Gastrocnemius medialis (tissue), 4 donors: Measurements from ENCODE around the gene ITPRIP. TPM values are rescaled to one million over a fixed set of nuclear protein-coding genes. Genes with fewer than 3 reads are reported as not detected.

ENCODE experiments used
- ATAC-seq, 2 donors: fragments of 150-250 bp; one replicate each; pipeline ENCODE4 v1.9.1; 2016
- DNase-seq, 2 donors: peaks; one replicate each; pipeline ENCODE4 v3.0.0-alpha.2; 2019
- H3K27ac ChIP-seq, 4 donors: fragments of 200-600 bp; sonication (generic); 1 replicate in 1 of 4; 2 replicates in 3 of 4; pipeline ENCODE4 v1.5.1; 2016 to 2018; ENCODE audit warnings: mild to moderate bottlenecking in 2 of 4, moderate library complexity in 1 of 4
- H3K27me3 ChIP-seq, 3 donors: fragments of 200-600 bp; sonication (generic) in 2 of 3; 1 replicate in 1 of 3; 2 replicates in 2 of 3; pipeline versions ENCODE4 v1.5.1 to v1.6.0; 2016 to 2019; ENCODE audit warnings: mild to moderate bottlenecking in 1 of 3, moderate library complexity in 1 of 3
- H3K36me3 ChIP-seq, 2 donors: fragments of 200-600 bp; sonication (generic) in 1 of 2; one replicate each; pipeline ENCODE4 v1.5.1; 2017 to 2018
- H3K4me1 ChIP-seq, 2 donors: fragments of 200-600 bp; sonication (generic) in 1 of 2; one replicate each; pipeline ENCODE4 v1.5.1; 2016 to 2017; ENCODE audit warnings: mild to moderate bottlenecking in 2 of 2
- H3K4me3 ChIP-seq, 4 donors: fragments of 200-600 bp; sonication (generic) in 3 of 4; 1 replicate in 1 of 4; 2 replicates in 3 of 4; pipeline ENCODE4 v1.5.1; 2016 to 2019; ENCODE audit warnings: mild to moderate bottlenecking in 2 of 4
- H3K9me3 ChIP-seq, 3 donors: fragments of 200-600 bp; sonication (generic) in 2 of 3; 1 replicate in 1 of 3; 2 replicates in 2 of 3; pipeline ENCODE4 v1.5.1; 2016 to 2019
- POLR2A ChIP-seq, 2 donors: fragments of 450-650 bp; IDR thresholded peaks; one replicate each; pipeline ENCODE4 v1.6.1; 2017; ENCODE audit warnings: antibody characterized with exemption in 2 of 2, mild to moderate bottlenecking in 2 of 2, moderate library complexity in 2 of 2
- in situ Hi-C, 4 donors: fragments of 200-750 bp; cut with MboI; loops; one replicate each; pipeline versions ENCODE4 v1.15.0 to v1.8.0; 2017; ENCODE audit warnings: low sequenced_read_pairs in 4 of 4
- intact Hi-C: fragments of 100-400 bp; cut with DNase I; formaldehyde crosslinking; loops from one replicate; pipeline ENCODE4 v1.15.1; 2023; ENCODE audit warnings: low total_unique reads
- total RNA-seq, 4 donors: library from RNA; depleted of rRNA; stranded (reverse); fragments of >200 nt; gene quantifications; one replicate each; pipeline versions ENCODE4 v1.1.0 to v1.2.3, GENCODE V29; 2016
- TF ChIP-seq, protein P1 (sequence below), 5 experiments: fragments of 450-650 bp in 3 of 5; fragments of 200-600 bp in 2 of 5; sonication (generic) in 2 of 5; IDR thresholded peaks in 4 of 5; conservative IDR thresholded peaks in 1 of 5; 1 replicate in 4 of 5; 2 replicates in 1 of 5; pipeline ENCODE4 v1.5.1; 2016 to 2019; ENCODE audit warnings: antibody characterized with exemption in 5 of 5, mild to moderate bottlenecking in 3 of 5, moderate library complexity in 3 of 5

The ITPRIP gene
- total RNA-seq, 4 donors from 2014 or later, result 5.0 to 19.9 (median 7.9) TPM

- intact Hi-C loops (loop anchor here (1.0 kb wide), 1 partner anchor 37 kb away; the partner anchor contains the start of gene CFAP43), in situ Hi-C loops (no loop called here)
- H3K27ac ChIP-seq, result peak within 1 kb of the TSS; percentile 87 to 93 (median 89)
- H3K36me3 ChIP-seq, result peaks cover 0 to 42% of the 10 kb centered on the region in 2 donors
- H3K27me3 ChIP-seq, result no peaks in the 10 kb centered on the region
- TF ChIP-seq, protein P1, sequence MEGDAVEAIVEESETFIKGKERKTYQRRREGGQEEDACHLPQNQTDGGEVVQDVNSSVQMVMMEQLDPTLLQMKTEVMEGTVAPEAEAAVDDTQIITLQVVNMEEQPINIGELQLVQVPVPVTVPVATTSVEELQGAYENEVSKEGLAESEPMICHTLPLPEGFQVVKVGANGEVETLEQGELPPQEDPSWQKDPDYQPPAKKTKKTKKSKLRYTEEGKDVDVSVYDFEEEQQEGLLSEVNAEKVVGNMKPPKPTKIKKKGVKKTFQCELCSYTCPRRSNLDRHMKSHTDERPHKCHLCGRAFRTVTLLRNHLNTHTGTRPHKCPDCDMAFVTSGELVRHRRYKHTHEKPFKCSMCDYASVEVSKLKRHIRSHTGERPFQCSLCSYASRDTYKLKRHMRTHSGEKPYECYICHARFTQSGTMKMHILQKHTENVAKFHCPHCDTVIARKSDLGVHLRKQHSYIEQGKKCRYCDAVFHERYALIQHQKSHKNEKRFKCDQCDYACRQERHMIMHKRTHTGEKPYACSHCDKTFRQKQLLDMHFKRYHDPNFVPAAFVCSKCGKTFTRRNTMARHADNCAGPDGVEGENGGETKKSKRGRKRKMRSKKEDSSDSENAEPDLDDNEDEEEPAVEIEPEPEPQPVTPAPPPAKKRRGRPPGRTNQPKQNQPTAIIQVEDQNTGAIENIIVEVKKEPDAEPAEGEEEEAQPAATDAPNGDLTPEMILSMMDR (IDR thresholded peaks at IDR 0.05 in 4 of 5, conservative IDR thresholded peaks at IDR 0.05 in 1 of 5), result no peak
- TF ChIP-seq POLR2A (IDR thresholded peaks at IDR 0.05), result peak; percentile 63 to 81
- H3K4me3 ChIP-seq, result peak within 1 kb of the TSS; percentile 76 to 100 (median 86)
- no peaks in the 10 kb centered on the region for H3K9me3 ChIP-seq
- H3K4me1 ChIP-seq, result peaks cover 8 to 11% of the 10 kb centered on the region in 2 donors
- peak; percentile 99 to 100 for DNase-seq
- peak; percentile 99 for ATAC-seq
Observed at GRCh38 chr10:104268713-104269645, 69.3 kb downstream of the ITPRIP start, which contains the start of gene GSTO2. Gene GSTO2 (plus strand): TSS chr10:104269184. CDS start chr10:104274916, 5,732 bp downstream.

DNA sequence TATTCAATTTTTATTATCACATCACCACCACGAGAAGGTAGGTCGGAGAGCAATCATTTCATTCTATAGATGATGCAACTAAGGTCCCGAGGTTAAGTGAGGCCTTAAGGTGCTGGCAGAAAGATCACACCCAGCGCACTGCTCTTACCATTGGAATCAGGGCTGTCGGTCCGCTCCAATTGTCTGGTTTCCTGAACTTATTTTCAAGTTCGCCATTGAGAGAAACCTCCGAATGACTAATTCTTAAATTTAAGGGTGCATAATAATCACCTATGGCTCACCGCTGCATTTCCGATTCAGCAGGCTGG is 69.9 kb downstream of the ITPRIP start:
- Histone ChIP-seq H3K4me3 (peak overlapping the region; percentile 76 to 100 (median 86)), H3K36me3 (peaks cover 0 to 46% of the 10 kb centered on the region in 2 donors), H3K9me3 (no peaks in the 10 kb centered on the region), H3K4me1 (peaks cover 8 to 11% of the 10 kb centered on the region in 2 donors), H3K27me3 (no peaks in the 10 kb centered on the region), H3K27ac (peak overlapping the region; percentile 87 to 93 (median 89))
- ATAC-seq, result peak in 1 of 2 donors; percentile 0
- no peak for DNase-seq
- TF ChIP-seq, protein P1 (IDR thresholded peaks at IDR 0.05 in 4 of 5, conservative IDR thresholded peaks at IDR 0.05 in 1 of 5), result no peak
- TF ChIP-seq POLR2A (IDR thresholded peaks at IDR 0.05), result no peak
- in situ Hi-C loops, result no loop called here
- intact Hi-C loops, result no loop called here

- peak overlapping the region; percentile 76 to 100 (median 86) for H3K4me3 ChIP-seq
- peaks cover 0 to 51% of the 10 kb centered on the region in 2 donors for H3K36me3 ChIP-seq
- in situ Hi-C loops (no loop called here), intact Hi-C loops (no loop called here)
- DNase-seq (no peak), ATAC-seq (no peak)
- TF ChIP-seq, protein P1 (IDR thresholded peaks at IDR 0.05 in 4 of 5, conservative IDR thresholded peaks at IDR 0.05 in 1 of 5), result no peak
- no peak for TF ChIP-seq POLR2A (IDR thresholded peaks at IDR 0.05)
- peak overlapping the region; percentile 87 to 93 (median 89) for H3K27ac ChIP-seq
- peaks cover 8 to 11% of the 10 kb centered on the region in 2 donors for H3K4me1 ChIP-seq
- no peaks in the 10 kb centered on the region for H3K27me3 ChIP-seq
- no peaks in the 10 kb centered on the region for H3K9me3 ChIP-seq
Observed at GRCh38 chr10:104267721-104268404, 70.4 kb downstream of the ITPRIP start.

GRCh38 chr10:104264783-104265182 is 73.5 kb downstream of the ITPRIP start:
- Histone ChIP-seq H3K4me3 (no peak overlapping the region), H3K27me3 (no peaks in the 10 kb centered on the region), H3K9me3 (no peaks in the 10 kb centered on the region), H3K36me3 (peaks cover 0 to 81% of the 10 kb centered on the region in 2 donors), H3K27ac (no peak overlapping the region), H3K4me1 (peaks cover 13% of the 10 kb centered on the region in 2 donors)
- intact Hi-C loops (no loop called here), in situ Hi-C loops (no loop called here)
- no peak for DNase-seq
- TF ChIP-seq, protein P1 (IDR thresholded peaks at IDR 0.05 in 4 of 5, conservative IDR thresholded peaks at IDR 0.05 in 1 of 5), result no peak
- TF ChIP-seq POLR2A (IDR thresholded peaks at IDR 0.05), result no peak
- ATAC-seq, result no peak
